ENCODE data around the gene GPSM1.
"Not testable (repeated sequence)": the region's sequence is repeated elsewhere in the genome, so short reads cannot be mapped to it uniquely, and the experiment has no call there.

The GPSM1 gene

GRCh38 chr9:136344544-136345280 lies 17.4 kb downstream of the GPSM1 start:
- no peak for DNase-seq (ENCODE audit: low read depth in 2 of 2)

- DNase-seq (ENCODE audit: low read depth in 2 of 2): no peak
Observed at GRCh38 chr9:136345281-136346156, 18.2 kb downstream of the GPSM1 start.

- DNase-seq (ENCODE audit: low read depth in 2 of 2): no peak
Observed at GRCh38 chr9:136346157-136346481, 18.8 kb downstream of the GPSM1 start.

- DNase-seq (ENCODE audit: low read depth in 2 of 2): no peak
Observed at GRCh38 chr9:136346927-136347465, 19.7 kb downstream of the GPSM1 start.

DNA sequence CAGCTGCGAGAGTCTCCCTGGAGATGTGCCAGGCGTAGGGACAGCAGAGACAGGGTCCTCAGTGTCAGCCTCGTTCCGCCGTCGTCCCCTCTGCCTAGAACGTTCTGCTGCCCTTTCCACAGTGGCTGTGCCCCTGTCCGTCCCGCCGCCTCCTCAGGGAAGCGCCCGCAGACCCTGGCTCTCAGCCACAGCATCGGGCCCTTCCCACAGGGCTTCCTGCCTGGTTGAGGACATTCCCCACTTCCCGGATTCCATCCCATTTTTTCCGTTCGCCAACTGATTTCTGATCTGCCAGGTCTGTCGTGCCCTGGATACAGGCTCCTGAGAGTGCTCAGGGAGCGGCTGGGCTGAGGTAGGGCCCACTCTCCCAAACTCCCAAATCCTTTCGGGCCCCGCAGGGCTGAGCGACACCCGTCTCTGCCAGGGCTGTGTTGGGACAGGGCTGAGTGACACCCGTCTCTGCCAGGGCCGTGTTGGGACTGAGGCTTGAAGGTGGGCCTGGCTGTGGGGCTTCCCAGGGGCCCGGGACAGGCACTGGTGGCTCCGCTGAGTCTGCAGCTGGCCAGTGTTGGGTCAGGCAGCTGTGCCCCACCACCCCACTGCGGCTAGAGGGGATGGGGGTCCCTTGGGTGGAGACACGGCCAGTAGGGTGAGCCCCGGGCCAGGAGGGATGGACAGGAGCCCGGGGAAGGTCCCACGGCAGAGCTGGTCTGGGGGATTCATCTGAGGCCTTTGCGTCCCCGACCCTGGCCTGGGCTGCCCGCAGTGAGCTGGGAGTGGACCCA lies 20.3 kb downstream of the GPSM1 start:
- no peak for DNase-seq (ENCODE audit: low read depth in 2 of 2)

- no peak for DNase-seq (ENCODE audit: low read depth in 2 of 2)
Observed at GRCh38 chr9:136348691-136349090, 21.4 kb downstream of the GPSM1 start.

DNA sequence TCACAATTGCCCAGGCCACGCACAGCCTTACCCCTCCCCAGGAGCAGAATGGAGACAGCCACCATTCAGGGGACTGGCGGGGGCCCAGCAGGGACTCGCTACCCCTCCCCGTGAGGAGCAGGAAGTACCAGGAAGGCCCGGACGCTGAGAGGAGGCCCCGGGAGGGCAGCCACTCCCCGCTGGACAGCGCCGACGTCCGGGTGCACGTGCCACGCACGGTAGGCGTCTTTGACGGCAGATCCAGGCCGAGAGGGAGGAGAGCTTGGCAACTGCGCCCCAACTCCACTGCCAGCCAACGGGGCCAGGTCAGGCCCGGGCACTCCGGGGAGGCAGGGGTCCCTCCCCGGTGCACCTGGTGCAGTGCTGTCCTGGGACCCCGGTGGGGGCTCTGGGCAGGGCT lies 22.2 kb downstream of the GPSM1 start:
- no peak for DNase-seq (ENCODE audit: low read depth in 2 of 2)

DNA sequence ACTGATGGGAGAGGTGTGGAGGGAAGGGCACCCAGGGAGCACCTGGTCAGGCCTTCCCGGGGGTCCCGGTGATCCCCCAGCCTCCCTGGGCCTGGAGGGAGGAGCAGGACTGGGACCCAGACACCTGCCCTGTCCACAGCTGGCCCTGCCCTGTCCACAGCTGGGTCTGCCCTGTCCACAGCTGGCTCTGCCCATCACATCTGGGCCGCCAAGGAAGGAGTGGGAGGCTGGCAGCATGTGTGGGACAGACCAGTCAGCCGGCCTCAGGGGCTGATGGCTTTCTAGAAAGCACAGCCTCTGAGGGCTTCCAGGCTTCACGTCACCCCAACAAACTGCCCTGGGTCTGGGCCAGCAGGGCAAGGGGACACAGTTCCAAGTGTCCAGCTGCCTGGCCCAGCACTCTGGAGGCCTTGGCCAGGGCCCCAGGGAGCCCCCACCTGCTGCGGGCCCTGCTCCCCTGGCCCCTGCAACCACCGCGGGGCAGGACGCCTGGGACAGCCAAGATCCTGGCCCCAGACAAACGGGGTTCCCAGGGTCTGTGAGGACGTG lies 24.0 kb downstream of the GPSM1 start:
- no peak for DNase-seq (ENCODE audit: low read depth in 2 of 2)

DNA sequence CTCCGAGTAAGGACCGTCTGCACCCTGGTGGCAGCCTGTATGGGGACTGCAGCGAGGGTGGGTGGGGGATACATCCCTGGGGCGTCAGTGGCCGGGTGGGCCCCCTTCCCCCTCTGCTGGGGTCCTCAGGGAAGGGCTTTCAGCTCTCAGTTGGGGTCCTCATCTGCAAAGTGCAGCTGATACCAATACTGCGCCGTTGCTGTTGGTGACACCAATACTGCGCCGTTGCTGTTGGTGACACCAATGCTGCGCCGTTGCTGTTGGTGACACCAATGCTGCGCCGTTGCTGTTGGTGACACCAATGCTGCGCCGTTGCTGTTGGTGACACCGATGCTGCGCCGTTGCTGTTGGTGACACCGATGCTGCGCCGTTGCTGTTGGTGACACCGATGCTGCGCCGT lies 24.5 kb downstream of the GPSM1 start:
- not testable (repeated sequence) for DNase-seq (ENCODE audit: low read depth in 2 of 2)

DNA sequence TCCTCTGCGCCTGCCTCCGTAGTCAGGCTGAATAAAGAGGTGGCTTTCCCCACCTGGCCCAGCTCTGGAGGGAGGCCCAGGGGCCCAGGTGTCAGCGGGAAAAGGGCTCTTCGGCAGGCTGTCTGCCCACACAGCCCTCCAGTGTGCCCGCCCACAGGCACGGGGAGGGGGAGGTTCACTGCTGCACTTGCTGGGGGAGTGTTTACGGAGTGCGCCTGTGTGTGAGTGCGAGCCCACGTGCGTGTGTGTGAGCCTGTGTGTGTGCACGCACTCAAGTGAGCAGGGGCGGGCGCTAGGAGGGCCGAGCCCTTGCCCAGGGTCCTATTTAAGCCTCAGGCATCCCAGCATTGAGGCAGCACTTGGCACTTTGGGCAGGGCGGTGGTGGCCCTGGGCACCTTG lies 25.3 kb downstream of the GPSM1 start:
- DNase-seq (ENCODE audit: low read depth in 2 of 2): no peak

- no peak for DNase-seq (ENCODE audit: low read depth in 2 of 2)
Observed at GRCh38 chr9:136353088-136353487, 25.7 kb downstream of the GPSM1 start.

DNA sequence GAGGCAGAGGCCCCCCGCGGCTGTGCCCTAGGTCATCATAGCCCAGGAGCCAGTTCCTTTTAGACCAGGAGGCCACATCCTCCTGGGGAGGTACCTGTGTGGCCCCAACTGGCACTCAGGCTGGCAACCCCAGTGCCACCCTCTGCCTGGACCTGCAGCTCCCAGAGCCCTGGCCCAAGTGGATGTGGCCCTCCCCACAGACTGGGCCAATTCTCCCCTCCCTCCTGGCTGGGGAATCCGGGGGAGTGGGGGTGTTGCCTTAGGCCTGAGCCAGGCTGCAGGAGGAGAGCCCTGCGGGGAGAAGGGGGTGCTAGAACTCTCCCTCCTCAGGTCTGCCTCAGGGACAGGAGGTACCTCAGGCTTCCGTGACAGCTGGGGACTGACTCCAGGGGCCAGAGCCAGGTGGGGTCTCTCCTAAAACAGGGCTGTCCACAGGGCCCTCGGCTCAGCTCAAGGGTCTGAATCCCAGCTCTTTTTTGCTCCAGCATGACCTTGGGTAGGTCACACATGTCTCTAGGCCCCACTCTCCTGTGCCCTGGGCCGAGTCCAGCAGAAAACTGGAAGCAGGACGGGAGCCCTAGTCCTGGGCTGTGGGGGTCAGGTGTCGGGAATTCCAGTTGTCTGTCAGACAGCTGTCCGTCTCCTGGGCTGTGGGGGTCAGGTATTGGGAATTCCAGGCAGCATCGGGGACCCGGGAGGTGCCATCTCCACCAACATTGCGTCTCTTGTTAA lies 26.6 kb downstream of the GPSM1 start:
- no peak for DNase-seq (ENCODE audit: low read depth in 2 of 2)

GRCh38 chr9:136354592-136355085 lies 27.3 kb downstream of the GPSM1 start:
- DNase-seq (ENCODE audit: low read depth in 2 of 2): no peak

DNA sequence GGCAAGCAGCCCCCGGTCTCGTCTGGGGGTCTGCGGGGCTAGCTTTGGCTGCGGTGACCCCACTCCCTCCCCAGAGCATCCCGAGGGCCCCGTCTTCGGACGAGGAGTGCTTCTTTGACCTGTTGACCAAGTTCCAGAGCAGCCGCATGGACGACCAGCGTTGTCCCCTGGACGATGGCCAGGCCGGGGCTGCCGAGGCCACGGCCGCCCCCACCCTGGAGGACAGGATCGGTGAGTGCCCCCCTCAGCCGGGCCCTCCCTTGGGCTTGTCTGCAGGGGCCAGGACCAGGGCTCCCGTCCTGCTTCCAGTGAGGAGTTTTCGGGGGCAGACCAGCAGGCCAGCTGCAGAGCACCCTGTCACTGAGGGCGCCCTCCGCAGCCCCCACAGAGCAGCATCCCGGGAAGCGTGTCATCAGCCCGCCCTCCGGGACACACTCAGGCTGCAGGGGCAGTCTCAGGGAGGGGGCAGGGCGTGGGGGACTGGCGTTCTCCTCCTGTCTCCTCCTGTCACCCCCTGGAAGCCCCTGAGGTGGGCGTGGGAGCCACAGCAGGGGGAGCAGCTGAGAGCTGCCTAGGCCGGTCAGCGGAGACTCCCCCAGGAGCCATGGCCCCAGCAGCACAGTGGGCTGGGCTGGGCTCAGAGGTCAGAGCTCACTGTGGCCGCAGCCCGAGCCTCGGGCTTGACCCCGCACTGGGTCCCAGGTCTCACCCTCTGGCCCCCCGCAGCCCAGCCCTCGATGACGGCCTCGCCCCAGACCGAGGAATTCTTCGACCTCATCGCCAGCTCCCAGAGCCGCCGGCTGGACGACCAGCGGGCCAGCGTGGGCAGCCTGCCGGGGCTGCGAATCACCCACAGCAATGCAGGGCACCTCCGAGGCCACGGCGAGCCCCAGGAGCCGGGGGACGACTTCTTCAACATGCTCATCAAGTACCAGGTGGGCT lies 28.5 kb downstream of the GPSM1 start:
- DNase-seq (ENCODE audit: low read depth in 2 of 2): no peak

DNA sequence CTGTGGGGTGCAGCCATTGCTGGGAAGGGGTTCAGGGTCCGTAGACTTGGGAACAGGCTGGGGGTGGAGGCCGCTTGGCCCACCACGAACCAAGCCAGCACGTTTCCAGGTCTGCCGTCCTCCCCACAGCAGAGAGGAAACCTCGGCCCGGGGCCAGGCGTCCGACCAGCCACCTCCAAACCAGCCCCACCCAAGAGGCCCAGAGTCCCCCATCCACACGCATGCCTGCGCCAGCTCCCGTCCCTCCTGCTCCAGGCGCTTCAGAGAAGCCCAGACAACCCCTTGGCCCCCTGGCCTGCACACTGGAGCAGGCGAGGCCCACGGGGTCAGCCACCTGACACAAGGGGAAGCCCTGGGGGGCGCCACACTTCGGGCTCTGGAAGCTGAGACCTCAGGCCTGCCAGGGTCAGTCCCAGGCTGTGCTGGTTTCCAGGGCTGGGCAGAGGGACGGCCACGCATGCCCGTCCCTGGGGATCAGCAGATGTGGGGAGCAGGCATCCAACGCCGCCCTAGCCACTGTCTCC lies 29.9 kb downstream of the GPSM1 start:
- DNase-seq (ENCODE audit: low read depth in 2 of 2): no peak

DNA sequence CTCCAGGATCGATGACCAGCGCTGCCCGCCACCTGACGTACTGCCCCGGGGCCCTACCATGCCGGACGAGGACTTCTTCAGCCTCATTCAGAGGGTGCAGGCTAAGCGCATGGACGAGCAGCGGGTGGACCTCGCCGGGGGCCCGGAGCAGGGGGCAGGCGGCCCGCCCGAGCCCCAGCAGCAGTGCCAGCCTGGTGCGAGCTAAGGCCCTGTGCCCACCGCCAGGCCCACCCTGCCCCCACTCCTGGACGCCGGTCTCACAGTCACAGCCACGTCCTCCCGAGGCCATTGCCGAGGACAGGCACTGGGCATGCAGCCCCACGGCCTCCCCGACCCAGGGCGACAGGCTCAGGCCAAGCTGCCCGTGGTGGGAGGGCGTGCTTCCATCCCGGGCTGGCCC lies 30.7 kb downstream of the GPSM1 start:
- no peak for DNase-seq (ENCODE audit: low read depth in 2 of 2)

GRCh38 chr9:136358888-136359287 lies 31.5 kb downstream of the GPSM1 start:
- no peak for DNase-seq (ENCODE audit: low read depth in 2 of 2)

GRCh38 chr9:136359774-136360718 lies 32.7 kb downstream of the GPSM1 start:
- DNase-seq (ENCODE audit: low read depth in 2 of 2): no peak

Measured in stimulated activated CD4-positive, alpha-beta T cell treated with anti-CD3 and anti-CD28 coated beads, Interleukin-4, amount 100 ng/mL, for 48 hours (primary cell).